Upper lobe of left lung (tissue), 6 donors: ENCODE measurements around the gene DMBT1. TPM values are rescaled to one million over a fixed set of nuclear protein-coding genes. Genes with fewer than 3 reads are reported as not detected.

Experiments used
- ATAC-seq, 2 donors: fragments of 200-7000 bp; cut with Tn5 transposase; one replicate each; pipeline ENCODE4 v1.9.1; 2022; ENCODE audit warnings: mild to moderate bottlenecking in 2 of 2, moderate library complexity in 2 of 2; ENCODE audit not compliant: low FRiP score in 2 of 2
- DNase-seq, 2 donors: peaks; one replicate each; pipeline ENCODE4 v3.0.0-alpha.2; 2019 to 2020
- H3K27ac ChIP-seq, 4 donors: fragments of 200-600 bp; sonication (generic); one replicate each; pipeline ENCODE4 v1.5.1; 2016 to 2019
- H3K27me3 ChIP-seq, 4 donors: fragments of 200-600 bp; sonication (generic); one replicate each; pipeline ENCODE4 v1.5.1; 2017 to 2019
- H3K36me3 ChIP-seq, 4 donors: fragments of 200-600 bp; sonication (generic); one replicate each; pipeline ENCODE4 v1.5.1; 2016 to 2019
- H3K4me1 ChIP-seq, 4 donors: fragments of 200-600 bp; sonication (generic); one replicate each; pipeline ENCODE4 v1.5.1; 2018 to 2019
- H3K4me3 ChIP-seq, 4 donors: fragments of 200-600 bp; sonication (generic); one replicate each; pipeline ENCODE4 v1.5.1; 2017 to 2019; ENCODE audit warnings: mild to moderate bottlenecking in 2 of 4, moderate library complexity in 1 of 4
- H3K9me3 ChIP-seq, 4 donors: fragments of 200-600 bp; sonication (generic); one replicate each; pipeline ENCODE4 v1.5.1; 2018 to 2019
- CTCF ChIP-seq, 6 experiments: fragments of 450-650 bp in 4 of 6; fragments of 200-600 bp in 2 of 6; sonication (generic) in 2 of 6; IDR thresholded peaks; one replicate each; pipeline ENCODE4 v1.5.1; 2016 to 2019; ENCODE audit warnings: antibody characterized with exemption in 6 of 6
- EP300 ChIP-seq, 4 donors: sonication (generic); formaldehyde crosslinking; IDR thresholded peaks; one replicate each; pipeline ENCODE4 v1.5.1; 2017; ENCODE audit warnings: antibody characterized with exemption in 4 of 4, control low read depth in 2 of 4
- POLR2A ChIP-seq, 4 donors: fragments of 450-650 bp; IDR thresholded peaks; one replicate each; pipeline ENCODE4 v1.5.1; 2016 to 2017; ENCODE audit warnings: antibody characterized with exemption in 4 of 4, mild to moderate bottlenecking in 2 of 4
- POLR2AphosphoS5 ChIP-seq, 2 donors: sonication (generic); formaldehyde crosslinking; IDR thresholded peaks; one replicate each; pipeline ENCODE4 v1.5.1; 2017; ENCODE audit warnings: antibody characterized with exemption in 2 of 2
- WGBS, 2 donors: methylation state at CpG; one replicate each; pipeline ENCODE4 v1.1.5; 2017 to 2018; 5-methylcytosine and 5-hydroxymethylcytosine counted together
- total RNA-seq, 6 donors: library from RNA; depleted of rRNA in 4 of 6; stranded (reverse); fragments of >200 nt in 4 of 6; gene quantifications; one replicate each; pipeline versions ENCODE4 v1.1.0 to v1.2.1, GENCODE V29; 2016 to 2021
- donor health status: DM: no; HTN: no; CAD: no; lungs with moderate emphysema.
- donor health status: DM: no; HTN: yes; CAD: no; lungs with severe emphysema.

DMBT1 gene
- total RNA-seq, 6 donors from 2014 or later = 16.8 to 201 (median 39.4) TPM

DNA sequence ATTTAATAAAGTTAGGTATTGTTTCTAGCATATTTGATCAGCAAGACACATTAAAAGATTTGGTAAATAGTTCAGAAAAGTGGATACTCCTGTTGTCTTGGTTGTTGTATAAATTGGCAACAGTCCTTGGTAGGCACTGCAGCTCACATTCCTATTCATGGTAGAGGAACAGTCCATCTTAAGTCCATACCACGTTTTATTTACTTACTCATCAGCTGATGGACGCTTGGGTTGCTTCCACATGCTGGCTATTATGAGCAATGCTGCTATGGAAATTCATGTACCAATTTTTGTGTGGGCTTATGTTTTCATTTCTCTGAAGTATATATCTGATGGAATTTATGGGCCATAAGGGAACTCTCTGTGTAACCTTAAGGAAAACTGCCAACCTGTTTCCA lies 95.8 kb downstream of the DMBT1 start:
- peak overlapping the region; percentile 24 to 86 (median 62) for H3K27ac ChIP-seq
- no peak for DNase-seq

GRCh38 chr10:122656741-122657140 lies 96.2 kb downstream of the DMBT1 start:
- DNase-seq = peak in 1 of 2 donors; percentile 10

More for the DNA sequence above, 95.8 kb downstream of the DMBT1 start:
- no peak for TF ChIP-seq POLR2A (IDR thresholded peaks at IDR 0.05)
- no peak for TF ChIP-seq POLR2AphosphoS5 (IDR thresholded peaks at IDR 0.05)
- TF ChIP-seq CTCF (IDR thresholded peaks at IDR 0.05) = no peak
- TF ChIP-seq EP300 (IDR thresholded peaks at IDR 0.05) = no peak
- Histone ChIP-seq H3K36me3 (no peaks in the 10 kb centered on the region), H3K27me3 (no peaks in the 10 kb centered on the region), H3K4me1 (peaks cover 0 to 29% (median 16%) of the 10 kb centered on the region in 4 donors), H3K4me3 (no peak overlapping the region), H3K9me3 (no peaks in the 10 kb centered on the region)
- peak in 1 of 2 donors; percentile 40 for ATAC-seq
- WGBS, 2 donors = 53 to 55% methylated on average over 2 of the region's 2 CpGs

GRCh38 chr10:122657255-122657654 lies 96.7 kb downstream of the DMBT1 start:
- DNase-seq (peak in 1 of 2 donors; percentile 18), ATAC-seq (peak; percentile 3 to 6)
- 71 to 73% methylated on average over 4 of the region's 4 CpGs for WGBS, 2 donors
- H3K4me3 ChIP-seq = no peak overlapping the region
- H3K27ac ChIP-seq = peak overlapping the region; percentile 24 to 86 (median 62)
- no peak for TF ChIP-seq POLR2AphosphoS5 (IDR thresholded peaks at IDR 0.05)
- TF ChIP-seq EP300 (IDR thresholded peaks at IDR 0.05) = no peak
- TF ChIP-seq POLR2A (IDR thresholded peaks at IDR 0.05) = no peak
- TF ChIP-seq CTCF (IDR thresholded peaks at IDR 0.05) = no peak
- H3K9me3 ChIP-seq = no peaks in the 10 kb centered on the region
- H3K36me3 ChIP-seq = no peaks in the 10 kb centered on the region
- peaks cover 0 to 29% (median 16%) of the 10 kb centered on the region in 4 donors for H3K4me1 ChIP-seq
- H3K27me3 ChIP-seq = no peaks in the 10 kb centered on the region

More at GRCh38 chr10:122656741-122657140, 96.2 kb downstream of the DMBT1 start:
- TF ChIP-seq EP300 (IDR thresholded peaks at IDR 0.05) (no peak), CTCF (IDR thresholded peaks at IDR 0.05) (no peak), POLR2A (IDR thresholded peaks at IDR 0.05) (no peak), POLR2AphosphoS5 (IDR thresholded peaks at IDR 0.05) (no peak)
- Histone ChIP-seq H3K36me3 (no peaks in the 10 kb centered on the region), H3K4me3 (no peak overlapping the region), H3K27ac (peak overlapping the region; percentile 24 to 86 (median 62)), H3K4me1 (peaks cover 0 to 29% (median 16%) of the 10 kb centered on the region in 4 donors), H3K27me3 (no peaks in the 10 kb centered on the region), H3K9me3 (no peaks in the 10 kb centered on the region)
- 74 to 79% methylated on average over 3 to 5 of the region's 5 CpGs for WGBS, 2 donors
- peak in 1 of 2 donors; percentile 4 for ATAC-seq

- Histone ChIP-seq H3K36me3 (no peaks in the 10 kb centered on the region), H3K27ac (peak overlapping the region in 1 of 4 donors; percentile 65), H3K27me3 (no peaks in the 10 kb centered on the region), H3K9me3 (no peaks in the 10 kb centered on the region), H3K4me1 (peaks cover 0 to 29% (median 16%) of the 10 kb centered on the region in 4 donors), H3K4me3 (no peak overlapping the region)
- 55 to 74% methylated on average over 2 to 3 of the region's 3 CpGs for WGBS, 2 donors
- no peak for ATAC-seq
- no peak for TF ChIP-seq EP300 (IDR thresholded peaks at IDR 0.05)
- no peak for DNase-seq
Observed at GRCh38 chr10:122657729-122658128, 97.2 kb downstream of the DMBT1 start.

GRCh38 chr10:122658356-122659049 lies 97.9 kb downstream of the DMBT1 start:
- Histone ChIP-seq H3K9me3 (no peaks in the 10 kb centered on the region), H3K4me3 (no peak overlapping the region), H3K4me1 (peaks cover 0 to 29% (median 16%) of the 10 kb centered on the region in 4 donors), H3K27ac (no peak overlapping the region), H3K27me3 (no peaks in the 10 kb centered on the region), H3K36me3 (no peaks in the 10 kb centered on the region)
- DNase-seq (peak in 1 of 2 donors; percentile 31), ATAC-seq (no peak)
- 82 to 83% methylated on average over 8 of the region's 8 CpGs for WGBS, 2 donors
- no peak for TF ChIP-seq POLR2A (IDR thresholded peaks at IDR 0.05)
- TF ChIP-seq POLR2AphosphoS5 (IDR thresholded peaks at IDR 0.05) = no peak
- TF ChIP-seq EP300 (IDR thresholded peaks at IDR 0.05) = no peak
- TF ChIP-seq CTCF (IDR thresholded peaks at IDR 0.05) = no peak
